ENCODE results near the gene CADM4. TPM values are rescaled to one million over a fixed set of nuclear protein-coding genes. Genes with fewer than 3 reads are reported as not detected.

The CADM4 gene
- total and polyA plus RNA-seq, 10 of the 15 experiments (the other 5 are each of a cell fraction or from before 2014, with no cell fraction given), result 0.04 to 0.12 (median 0.08) TPM; not detected in 5

DNA sequence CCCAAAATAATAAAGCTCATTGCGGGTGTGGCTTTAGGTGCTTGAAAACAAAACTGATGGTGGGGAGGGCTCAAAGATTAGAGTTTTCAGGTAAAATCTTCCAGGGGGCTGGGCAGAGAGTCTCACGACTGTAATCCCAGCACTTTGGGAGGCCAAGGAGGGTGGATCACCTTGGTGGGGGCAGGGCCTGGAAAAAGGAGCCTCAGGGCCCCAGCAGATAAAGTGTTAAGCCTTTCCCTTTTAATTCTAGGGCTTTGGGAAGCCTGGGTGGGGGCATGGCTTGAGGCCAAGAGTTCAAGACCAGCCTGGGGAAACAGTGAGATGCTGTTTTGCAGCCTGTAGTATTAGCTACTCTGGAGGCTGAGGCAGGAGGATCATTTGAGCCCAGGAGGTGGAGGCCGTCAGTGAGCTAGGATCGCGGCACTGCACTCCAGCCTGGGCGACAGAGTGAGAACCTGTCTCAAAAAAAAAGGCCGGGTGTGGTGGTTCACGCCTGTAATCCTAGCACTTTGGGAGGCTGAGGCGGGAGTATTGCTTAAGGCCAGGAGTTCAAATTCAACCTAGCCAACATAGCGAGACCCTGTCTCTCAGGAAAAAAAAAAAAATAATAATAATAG, 45.5 kb downstream of the CADM4 start (continued):
- no peak for TF ChIP-seq USF1 (IDR thresholded peaks at IDR 0.05; ENCODE audit: borderline replicate concordance, extremely low read length, insufficient read depth, low read depth, low read length)
- TF ChIP-seq ZNF384 (IDR thresholded peaks at IDR 0.05; ENCODE audit: borderline replicate concordance, low read depth, low read length), result no peak
- TF ChIP-seq, protein P1, sequence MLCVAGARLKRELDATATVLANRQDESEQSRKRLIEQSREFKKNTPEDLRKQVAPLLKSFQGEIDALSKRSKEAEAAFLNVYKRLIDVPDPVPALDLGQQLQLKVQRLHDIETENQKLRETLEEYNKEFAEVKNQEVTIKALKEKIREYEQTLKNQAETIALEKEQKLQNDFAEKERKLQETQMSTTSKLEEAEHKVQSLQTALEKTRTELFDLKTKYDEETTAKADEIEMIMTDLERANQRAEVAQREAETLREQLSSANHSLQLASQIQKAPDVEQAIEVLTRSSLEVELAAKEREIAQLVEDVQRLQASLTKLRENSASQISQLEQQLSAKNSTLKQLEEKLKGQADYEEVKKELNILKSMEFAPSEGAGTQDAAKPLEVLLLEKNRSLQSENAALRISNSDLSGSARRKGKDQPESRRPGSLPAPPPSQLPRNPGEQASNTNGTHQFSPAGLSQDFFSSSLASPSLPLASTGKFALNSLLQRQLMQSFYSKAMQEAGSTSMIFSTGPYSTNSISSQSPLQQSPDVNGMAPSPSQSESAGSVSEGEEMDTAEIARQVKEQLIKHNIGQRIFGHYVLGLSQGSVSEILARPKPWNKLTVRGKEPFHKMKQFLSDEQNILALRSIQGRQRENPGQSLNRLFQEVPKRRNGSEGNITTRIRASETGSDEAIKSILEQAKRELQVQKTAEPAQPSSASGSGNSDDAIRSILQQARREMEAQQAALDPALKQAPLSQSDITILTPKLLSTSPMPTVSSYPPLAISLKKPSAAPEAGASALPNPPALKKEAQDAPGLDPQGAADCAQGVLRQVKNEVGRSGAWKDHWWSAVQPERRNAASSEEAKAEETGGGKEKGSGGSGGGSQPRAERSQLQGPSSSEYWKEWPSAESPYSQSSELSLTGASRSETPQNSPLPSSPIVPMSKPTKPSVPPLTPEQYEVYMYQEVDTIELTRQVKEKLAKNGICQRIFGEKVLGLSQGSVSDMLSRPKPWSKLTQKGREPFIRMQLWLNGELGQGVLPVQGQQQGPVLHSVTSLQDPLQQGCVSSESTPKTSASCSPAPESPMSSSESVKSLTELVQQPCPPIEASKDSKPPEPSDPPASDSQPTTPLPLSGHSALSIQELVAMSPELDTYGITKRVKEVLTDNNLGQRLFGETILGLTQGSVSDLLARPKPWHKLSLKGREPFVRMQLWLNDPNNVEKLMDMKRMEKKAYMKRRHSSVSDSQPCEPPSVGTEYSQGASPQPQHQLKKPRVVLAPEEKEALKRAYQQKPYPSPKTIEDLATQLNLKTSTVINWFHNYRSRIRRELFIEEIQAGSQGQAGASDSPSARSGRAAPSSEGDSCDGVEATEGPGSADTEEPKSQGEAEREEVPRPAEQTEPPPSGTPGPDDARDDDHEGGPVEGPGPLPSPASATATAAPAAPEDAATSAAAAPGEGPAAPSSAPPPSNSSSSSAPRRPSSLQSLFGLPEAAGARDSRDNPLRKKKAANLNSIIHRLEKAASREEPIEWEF (IDR thresholded peaks at IDR 0.05; ENCODE audit: insufficient replicate concordance, low read depth, low read length), result no peak
- TF ChIP-seq, protein P2, sequence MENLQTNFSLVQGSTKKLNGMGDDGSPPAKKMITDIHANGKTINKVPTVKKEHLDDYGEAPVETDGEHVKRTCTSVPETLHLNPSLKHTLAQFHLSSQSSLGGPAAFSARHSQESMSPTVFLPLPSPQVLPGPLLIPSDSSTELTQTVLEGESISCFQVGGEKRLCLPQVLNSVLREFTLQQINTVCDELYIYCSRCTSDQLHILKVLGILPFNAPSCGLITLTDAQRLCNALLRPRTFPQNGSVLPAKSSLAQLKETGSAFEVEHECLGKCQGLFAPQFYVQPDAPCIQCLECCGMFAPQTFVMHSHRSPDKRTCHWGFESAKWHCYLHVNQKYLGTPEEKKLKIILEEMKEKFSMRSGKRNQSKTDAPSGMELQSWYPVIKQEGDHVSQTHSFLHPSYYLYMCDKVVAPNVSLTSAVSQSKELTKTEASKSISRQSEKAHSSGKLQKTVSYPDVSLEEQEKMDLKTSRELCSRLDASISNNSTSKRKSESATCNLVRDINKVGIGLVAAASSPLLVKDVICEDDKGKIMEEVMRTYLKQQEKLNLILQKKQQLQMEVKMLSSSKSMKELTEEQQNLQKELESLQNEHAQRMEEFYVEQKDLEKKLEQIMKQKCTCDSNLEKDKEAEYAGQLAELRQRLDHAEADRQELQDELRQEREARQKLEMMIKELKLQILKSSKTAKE (IDR thresholded peaks at IDR 0.05; ENCODE audit: low read depth, poor library complexity, severe bottlenecking), result no peak
